HCT116 (cell line): ENCODE results near the gene GIMAP5. TPM values are rescaled to one million over a fixed set of nuclear protein-coding genes. Genes with fewer than 3 reads are reported as not detected.

Source experiments
- ATAC-seq: fragments of 200-7000 bp; cut with Tn5 transposase; 2 replicates; pipeline ENCODE4 v1.9.1; 2020; ENCODE audit warnings: mild to moderate bottlenecking, moderate library complexity
- BruUV-seq: library from RNA; stranded (reverse); fragments of 400-500 nt; replicated peaks from 2 replicates; lab custom pipeline; 2021; lab: Mats Ljungman, UMichigan
- CTCF ChIA-PET: fragments of 300-600 bp; sonication (Branson Sonifier 250); formaldehyde crosslinking; loops from one replicate; lab custom pipeline; 2021; ENCODE audit warnings: antibody characterized with exemption; lab: Charles Lee
- POLR2A ChIA-PET: fragments of 300-600, 350-600 bp; sonication (Branson Sonifier 250); formaldehyde crosslinking; loops from one replicate; lab custom pipeline; 2021; ENCODE audit warnings: antibody characterized with exemption; lab: Charles Lee
- RAD21 ChIA-PET, 2 experiments: fragments of 300-600 bp; sonication (Branson Sonifier 250); formaldehyde crosslinking; loops; one replicate each; lab custom pipeline; 2023; ENCODE audit warnings: low total read pairs in 2 of 2; ENCODE audit not compliant: uncharacterized antibody in 2 of 2, unreplicated experiment in 2 of 2, low non-redundant PET in 1 of 2; lab: Charles Lee
- DNase-seq: peaks from one replicate; pipeline ENCODE4 v3.0.0-alpha.2; 2010; ENCODE audit warnings: low read depth, low spot score
- H2AFZ ChIP-seq: fragments of 200-600 bp; shearing (Covaris generic), sonication (generic); 2 replicates; pipeline ENCODE4 v1.6.1; 2017; ENCODE audit warnings: low read depth, mixed run types, mixed read lengths, antibody characterized with exemption, low read length; ENCODE audit not compliant: poor library complexity, severe bottlenecking
- H3K27ac ChIP-seq: 2 replicates; pipeline ENCODE4 v1.5.1; 2012; ENCODE audit warnings: low read depth, low read length
- H3K27me3 ChIP-seq: fragments of 200-600 bp; sonication (generic); 2 replicates; pipeline ENCODE4 v1.6.1; 2016; ENCODE audit warnings: mixed run types, low read length, mixed read lengths; ENCODE audit not compliant: insufficient read depth
- H3K36me3 ChIP-seq, 2 experiments: fragments of 200-500 bp in 1 of 2; fragments of 200-600 bp in 1 of 2; sonication (Bioruptor generic) in 1 of 2; sonication (generic) in 1 of 2; 2 replicates each; pipeline versions ENCODE4 v1.5.1 to v1.6.1; 2014 to 2016; ENCODE audit warnings: low read length in 2 of 2, inconsistent platforms in 1 of 2, mixed read lengths in 1 of 2, mixed run types in 1 of 2; ENCODE audit not compliant: insufficient read depth in 2 of 2, control insufficient read depth in 1 of 2
- H3K4me1 ChIP-seq, 2 experiments: fragments of 200-600 bp in 1 of 2; sonication (generic) in 1 of 2; 2 replicates each; pipeline versions ENCODE4 v1.5.1 to v1.6.1; 2012 to 2017; ENCODE audit warnings: low read length in 2 of 2, inconsistent platforms in 1 of 2, mild to moderate bottlenecking in 1 of 2, mixed read lengths in 1 of 2, mixed run types in 1 of 2, moderate library complexity in 1 of 2; ENCODE audit not compliant: insufficient read depth in 2 of 2, control insufficient read depth in 1 of 2
- H3K4me2 ChIP-seq: fragments of 200-600 bp; sonication (generic); 2 replicates; pipeline ENCODE4 v1.6.1; 2017; ENCODE audit warnings: mixed run types, low read length, mixed read lengths
- H3K4me3 ChIP-seq, 2 experiments: fragments of 200-600 bp in 1 of 2; sonication (generic) in 1 of 2; replicated peaks in 1 of 2; 2 replicates each; pipeline ENCODE4 v1.5.1; 2011 to 2016; ENCODE audit warnings: low read length in 2 of 2, control low read depth in 1 of 2, low read depth in 1 of 2, mild to moderate bottlenecking in 1 of 2, mixed read lengths in 1 of 2, mixed run types in 1 of 2
- H3K79me2 ChIP-seq: fragments of 200-600 bp; sonication (generic); 2 replicates; pipeline ENCODE4 v1.6.1; 2017; ENCODE audit warnings: mild to moderate bottlenecking, mixed run types, low read length, moderate library complexity, mixed read lengths; ENCODE audit not compliant: insufficient read depth
- H3K9ac ChIP-seq: fragments of 200-600 bp; sonication (generic); 2 replicates; pipeline ENCODE4 v1.6.1; 2016; ENCODE audit warnings: low read length, mixed read lengths
- H3K9me2 ChIP-seq: fragments of 200-600 bp; sonication (generic), shearing (Covaris generic); 2 replicates; pipeline ENCODE4 v1.6.1; 2017; ENCODE audit warnings: mixed run types, mild to moderate bottlenecking, moderate library complexity; ENCODE audit not compliant: insufficient read depth
- H3K9me3 ChIP-seq, 2 experiments: fragments of 200-500 bp in 1 of 2; fragments of 200-600 bp in 1 of 2; sonication (Bioruptor generic) in 1 of 2; sonication (generic) in 1 of 2; 2 replicates each; pipeline ENCODE4 v1.6.1; 2014 to 2017; ENCODE audit warnings: low read length in 2 of 2, mixed read lengths in 2 of 2, inconsistent platforms in 1 of 2, low read depth in 1 of 2, mild to moderate bottlenecking in 1 of 2, mixed run types in 1 of 2, moderate library complexity in 1 of 2; ENCODE audit not compliant: control insufficient read depth in 1 of 2, insufficient read depth in 1 of 2
- H4K20me1 ChIP-seq: fragments of 200-600 bp; sonication (generic), shearing (Covaris generic); 2 replicates; pipeline ENCODE4 v1.6.1; 2017; ENCODE audit warnings: mixed run types, mild to moderate bottlenecking, moderate library complexity; ENCODE audit not compliant: insufficient read depth
- ATF3 ChIP-seq: IDR thresholded peaks from 2 replicates; pipeline ENCODE4 v1.6.1; 2012
- CTCF ChIP-seq, 3 experiments: fragments of 200-600 bp in 1 of 3; sonication (generic) in 1 of 3; IDR thresholded peaks in 2 of 3; conservative IDR thresholded peaks in 1 of 3; 2 replicates each; pipeline ENCODE4 v1.5.1; 2012 to 2017; ENCODE audit warnings: low read depth in 2 of 3, low read length in 2 of 3, antibody characterized with exemption in 1 of 3, borderline replicate concordance in 1 of 3, control low read depth in 1 of 3, mild to moderate bottlenecking in 1 of 3, mixed read lengths in 1 of 3, mixed run types in 1 of 3, moderate library complexity in 1 of 3; ENCODE audit not compliant: insufficient read depth in 1 of 3
- ELF1 ChIP-seq: IDR thresholded peaks from 2 replicates; pipeline ENCODE4 v1.6.1; 2012; ENCODE audit warnings: low read depth, borderline replicate concordance
- EZH2phosphoT487 ChIP-seq: fragments of 200-600 bp; IDR thresholded peaks from 2 replicates; pipeline ENCODE4 v1.6.1; 2018; ENCODE audit warnings: antibody characterized with exemption, borderline replicate concordance
- FOSL1 ChIP-seq: IDR thresholded peaks from 2 replicates; pipeline ENCODE4 v1.6.1; 2012; ENCODE audit warnings: low read depth
- JUND ChIP-seq: IDR thresholded peaks from 2 replicates; pipeline ENCODE4 v1.6.1; 2012
- MAX ChIP-seq: IDR thresholded peaks from 2 replicates; pipeline ENCODE4 v1.6.1; 2012
- RAD21 ChIP-seq: IDR thresholded peaks from 2 replicates; pipeline ENCODE4 v1.6.1; 2012; ENCODE audit warnings: low read depth, mild to moderate bottlenecking
- REST ChIP-seq: IDR thresholded peaks from 2 replicates; pipeline ENCODE4 v1.6.1; 2012; ENCODE audit warnings: low read depth
- SIN3A ChIP-seq: IDR thresholded peaks from 2 replicates; pipeline ENCODE4 v1.6.1; 2012; ENCODE audit warnings: low read depth
- SRF ChIP-seq: IDR thresholded peaks from 2 replicates; pipeline ENCODE4 v1.6.1; 2012; ENCODE audit warnings: low read depth
- TCF7L2 ChIP-seq: IDR thresholded peaks from 2 replicates; pipeline ENCODE4 v1.7.0; 2011; ENCODE audit warnings: borderline replicate concordance, inconsistent platforms; ENCODE audit not compliant: insufficient read depth, insufficient read length; ENCODE audit errors: extremely low read depth
- YY1 ChIP-seq: IDR thresholded peaks from 2 replicates; pipeline ENCODE4 v1.6.1; 2011; ENCODE audit warnings: low read length, low read depth, moderate library complexity, mild to moderate bottlenecking; ENCODE audit not compliant: insufficient replicate concordance; ENCODE audit errors: extremely low read depth
- ZBTB33 ChIP-seq: IDR thresholded peaks from 2 replicates; pipeline ENCODE4 v1.6.1; 2011; ENCODE audit warnings: mild to moderate bottlenecking, low read length, moderate library complexity; ENCODE audit not compliant: insufficient replicate concordance; ENCODE audit errors: extremely low read depth
- ZFX ChIP-seq: fragments of 450-650 bp; IDR thresholded peaks from 2 replicates; pipeline ENCODE4 v1.6.1; 2017
- ZNF274 ChIP-seq: fragments of 200-500 bp; sonication (Bioruptor generic); IDR thresholded peaks from 2 replicates; pipeline ENCODE4 v1.6.1; 2014; ENCODE audit warnings: mild to moderate bottlenecking, low read depth, low read length, inconsistent platforms
- intact Hi-C: fragments of 100-400 bp; cut with micrococcal nuclease; formaldehyde crosslinking; loops from 2 replicates; pipeline ENCODE4 v1.10.0; 2022
- total RNA-seq: library from RNA; stranded (reverse); gene quantifications from one replicate; pipeline ENCODE4 v1.2.1, GENCODE V29; 2021; ENCODE audit not compliant: unreplicated experiment

GIMAP5 gene
- total RNA-seq, 1 experiment from 2014 or later = 0.57 TPM

GRCh38 chr7:150695654-150696053 is 41.6 kb upstream of the GIMAP5 start:
- Histone ChIP-seq H3K27ac (no peak overlapping the region), H4K20me1 (no peaks in the 10 kb centered on the region)
- CTCF ChIA-PET = no interaction called here
- RAD21 ChIA-PET = no interaction called here
- ATAC-seq (no peak), DNase-seq (no peak)
- TF ChIP-seq CTCF (IDR thresholded peaks at IDR 0.05 in 2 of 3, conservative IDR thresholded peaks at IDR 0.05 in 1 of 3; ENCODE audit: borderline replicate concordance in 1 of 3, insufficient read depth in 1 of 3, low read depth in 2 of 3, low read length in 2 of 3) = no peak
- TF ChIP-seq EZH2phosphoT487 = no peak
- no peak for TF ChIP-seq ZBTB33
- no peak for TF ChIP-seq ATF3
- no peak for TF ChIP-seq JUND
- no peak for TF ChIP-seq SIN3A
- no peak for TF ChIP-seq SRF
- TF ChIP-seq ZFX = no peak
- no peak for TF ChIP-seq REST
- TF ChIP-seq TCF7L2 = no peak
- TF ChIP-seq RAD21 = no peak
- no peak for TF ChIP-seq ELF1
- no peak for TF ChIP-seq MAX
- TF ChIP-seq FOSL1 = no peak
- TF ChIP-seq ZNF274 = no peak
- no peak for TF ChIP-seq YY1
- TF ChIP-seq, all 23 proteins: peak for 0
- Histone ChIP-seq H3K27me3 (0 out of 2 replicates have a peak, but pooled peaks cover 5% of the 10 kb centered on the region), H3K4me1 (no peaks in the 10 kb centered on the region), H2AFZ (no peak overlapping the region), H3K4me3 (no peak overlapping the region), H3K79me2 (no peaks in the 10 kb centered on the region), H3K36me3 (no peaks in the 10 kb centered on the region), H3K9me2 (no peaks in the 10 kb centered on the region), H3K9ac (no peak overlapping the region), H3K9me3 (no peaks in the 10 kb centered on the region), H3K4me2 (no peak overlapping the region)
- intact Hi-C loops = no loop called here
- POLR2A ChIA-PET = no interaction called here
- no TSS peak for BruUV-seq
